T-helper 1 cell treated with Interleukin-12 subunit alpha and Interleukin-12 subunit beta and Interleukin-4 antibody, amounts not matched to agents 30 μg/mL and 1 μg/mL, for 36 hours (primary cell): Measurements from ENCODE around the gene RASAL3.

Experiments
- H3K27ac Mint-ChIP-seq: one replicate; pipeline ENCODE4 v1.8.0; 2021; ENCODE audit warnings: mild to moderate bottlenecking, mixed read lengths
- H3K27me3 Mint-ChIP-seq: one replicate; pipeline ENCODE4 v1.8.0; 2021; ENCODE audit warnings: low read depth, mixed read lengths
- H3K36me3 Mint-ChIP-seq: one replicate; pipeline ENCODE4 v1.8.0; 2021; ENCODE audit warnings: low read depth, mixed read lengths
- H3K4me1 Mint-ChIP-seq: one replicate; pipeline ENCODE4 v1.8.0; 2021; ENCODE audit warnings: low read depth, mixed read lengths
- H3K4me3 Mint-ChIP-seq: one replicate; pipeline ENCODE4 v1.8.0; 2021; ENCODE audit warnings: mild to moderate bottlenecking, moderate library complexity, mixed read lengths
- H3K9me3 Mint-ChIP-seq: one replicate; pipeline ENCODE4 v1.8.0; 2021; ENCODE audit warnings: mixed read lengths

RASAL3 gene

GRCh38 chr19:15464394-15465385, at the start of gene RASAL3:
RASAL3 (minus strand) TSS chr19:15464544; CDS start chr19:15464358, 186 bp downstream.
- H3K4me1 Mint-ChIP-seq = peaks cover 49% of the 10 kb centered on the region
- H3K27me3 Mint-ChIP-seq = peaks cover 9% of the 10 kb centered on the region
- H3K4me3 Mint-ChIP-seq = peak within 1 kb of the TSS; percentile 91
- peaks cover 49% of the 10 kb centered on the region for H3K36me3 Mint-ChIP-seq
- peak within 1 kb of the TSS; percentile 91 for H3K27ac Mint-ChIP-seq
- H3K9me3 Mint-ChIP-seq = peaks cover 5% of the 10 kb centered on the region

GRCh38 chr19:15511671-15512424, 47.5 kb upstream of the RASAL3 start:
- H3K9me3 Mint-ChIP-seq = peaks cover 15% of the 10 kb centered on the region
- peaks cover 22% of the 10 kb centered on the region for H3K4me1 Mint-ChIP-seq
- peaks cover 34% of the 10 kb centered on the region for H3K27me3 Mint-ChIP-seq
- no peak overlapping the region for H3K4me3 Mint-ChIP-seq
- peaks cover 5% of the 10 kb centered on the region for H3K36me3 Mint-ChIP-seq
- no peak overlapping the region for H3K27ac Mint-ChIP-seq

GRCh38 chr19:15508035-15508710, 43.8 kb upstream of the RASAL3 start, which contains the start of gene CYP4F22:
CYP4F22 (plus strand) TSS chr19:15508525; CDS start chr19:15525337, 16,812 bp downstream.
- Mint-ChIP-seq H3K36me3 (peaks cover 2% of the 10 kb centered on the region), H3K27ac (no peak within 1 kb of the TSS), H3K27me3 (peaks cover 47% of the 10 kb centered on the region)

GRCh38 chr19:15507068-15508034, 43.0 kb upstream of the RASAL3 start:
- peaks cover 51% of the 10 kb centered on the region for H3K27me3 Mint-ChIP-seq
- H3K27ac Mint-ChIP-seq = no peak overlapping the region
- peak overlapping the region; percentile 37 for H3K4me3 Mint-ChIP-seq
- H3K4me1 Mint-ChIP-seq = peaks cover 11% of the 10 kb centered on the region
- no peaks in the 10 kb centered on the region for H3K9me3 Mint-ChIP-seq
- peaks cover 2% of the 10 kb centered on the region for H3K36me3 Mint-ChIP-seq

More at GRCh38 chr19:15508035-15508710, 43.8 kb upstream of the RASAL3 start, which contains the start of gene CYP4F22:
- Mint-ChIP-seq H3K4me3 (peak within 1 kb of the TSS; percentile 73), H3K4me1 (peaks cover 11% of the 10 kb centered on the region), H3K9me3 (no peaks in the 10 kb centered on the region)

GRCh38 chr19:15506074-15506571, 41.8 kb upstream of the RASAL3 start:
- Mint-ChIP-seq H3K4me3 (no peak overlapping the region), H3K27ac (no peak overlapping the region), H3K9me3 (no peaks in the 10 kb centered on the region), H3K27me3 (peaks cover 59% of the 10 kb centered on the region), H3K4me1 (peaks cover 11% of the 10 kb centered on the region), H3K36me3 (peaks cover 2% of the 10 kb centered on the region)

- H3K36me3 Mint-ChIP-seq = no peaks in the 10 kb centered on the region
- no peaks in the 10 kb centered on the region for H3K9me3 Mint-ChIP-seq
- H3K27me3 Mint-ChIP-seq = peaks cover 48% of the 10 kb centered on the region
- H3K27ac Mint-ChIP-seq = no peak overlapping the region
- peaks cover 6% of the 10 kb centered on the region for H3K4me1 Mint-ChIP-seq
- H3K4me3 Mint-ChIP-seq = no peak overlapping the region
Measured at GRCh38 chr19:15502264-15502663, 37.9 kb upstream of the RASAL3 start.

- H3K9me3 Mint-ChIP-seq = no peaks in the 10 kb centered on the region
- no peaks in the 10 kb centered on the region for H3K36me3 Mint-ChIP-seq
- peaks cover 43% of the 10 kb centered on the region for H3K27me3 Mint-ChIP-seq
Measured at GRCh38 chr19:15501596-15501995, 37.3 kb upstream of the RASAL3 start.

GRCh38 chr19:15498910-15499309, 34.6 kb upstream of the RASAL3 start:
- no peaks in the 10 kb centered on the region for H3K9me3 Mint-ChIP-seq
- H3K27me3 Mint-ChIP-seq = peaks cover 32% of the 10 kb centered on the region
- no peaks in the 10 kb centered on the region for H3K36me3 Mint-ChIP-seq
- no peak overlapping the region for H3K4me3 Mint-ChIP-seq
- peaks cover 6% of the 10 kb centered on the region for H3K4me1 Mint-ChIP-seq
- H3K27ac Mint-ChIP-seq = no peak overlapping the region

More at GRCh38 chr19:15501596-15501995, 37.3 kb upstream of the RASAL3 start:
- Mint-ChIP-seq H3K4me1 (peaks cover 6% of the 10 kb centered on the region), H3K27ac (no peak overlapping the region), H3K4me3 (no peak overlapping the region)

- Mint-ChIP-seq H3K36me3 (no peaks in the 10 kb centered on the region), H3K4me1 (peaks cover 6% of the 10 kb centered on the region), H3K27me3 (peaks cover 34% of the 10 kb centered on the region), H3K9me3 (no peaks in the 10 kb centered on the region), H3K4me3 (no peak overlapping the region), H3K27ac (no peak overlapping the region)
Measured at GRCh38 chr19:15498156-15498858, 34.0 kb upstream of the RASAL3 start.

GRCh38 chr19:15495151-15495550, 30.8 kb upstream of the RASAL3 start:
- no peaks in the 10 kb centered on the region for H3K36me3 Mint-ChIP-seq
- H3K27me3 Mint-ChIP-seq = peaks cover 24% of the 10 kb centered on the region
- H3K4me3 Mint-ChIP-seq = no peak overlapping the region
- H3K9me3 Mint-ChIP-seq = no peaks in the 10 kb centered on the region
- no peak overlapping the region for H3K27ac Mint-ChIP-seq
- H3K4me1 Mint-ChIP-seq = peaks cover 6% of the 10 kb centered on the region

- H3K27ac Mint-ChIP-seq = no peak overlapping the region
- H3K4me1 Mint-ChIP-seq = peaks cover 3% of the 10 kb centered on the region
- H3K9me3 Mint-ChIP-seq = peaks cover 8% of the 10 kb centered on the region
- H3K27me3 Mint-ChIP-seq = peaks cover 13% of the 10 kb centered on the region
- H3K4me3 Mint-ChIP-seq = no peak overlapping the region
- no peaks in the 10 kb centered on the region for H3K36me3 Mint-ChIP-seq
Measured at GRCh38 chr19:15488489-15489226, 24.3 kb upstream of the RASAL3 start.

- peaks cover 11% of the 10 kb centered on the region for H3K4me1 Mint-ChIP-seq
- H3K27me3 Mint-ChIP-seq = peaks cover 3% of the 10 kb centered on the region
- H3K9me3 Mint-ChIP-seq = peaks cover 8% of the 10 kb centered on the region
- no peak overlapping the region for H3K4me3 Mint-ChIP-seq
- no peaks in the 10 kb centered on the region for H3K36me3 Mint-ChIP-seq
- H3K27ac Mint-ChIP-seq = no peak overlapping the region
Measured at GRCh38 chr19:15487038-15487437, 22.7 kb upstream of the RASAL3 start.
